ENCODE data around the gene ZP3.

- TF ChIP-seq EZH2 (IDR thresholded peaks at IDR 0.05; ENCODE audit: low read depth, low read length, severe bottlenecking) (no peak), HDAC2 (IDR thresholded peaks at IDR 0.05; ENCODE audit: borderline replicate concordance in 1 of 2, low read depth in 2 of 2, low read length in 2 of 2) (no peak), POLR2A (IDR thresholded peaks at IDR 0.05; ENCODE audit: control extremely low read depth in 1 of 2, low read depth in 2 of 2, low read length in 2 of 2) (no peak), TAF1 (IDR thresholded peaks at IDR 0.05; ENCODE audit: low read depth, low read length) (no peak), CEBPB (IDR thresholded peaks at IDR 0.05; ENCODE audit: low read depth, low read length) (no peak), CTCF (IDR thresholded peaks at IDR 0.05; ENCODE audit: control extremely low read depth in 1 of 3, insufficient read depth in 1 of 3, low read depth in 1 of 3, low read length in 3 of 3) (no peak), TBP (IDR thresholded peaks at IDR 0.05; ENCODE audit: low read depth, low read length) (no peak), SP1 (IDR thresholded peaks at IDR 0.05; ENCODE audit: low read depth, low read length) (no peak), CHD2 (IDR thresholded peaks at IDR 0.05; ENCODE audit: low read length) (no peak), YY1 (IDR thresholded peaks at IDR 0.05; ENCODE audit: low read depth, low read length) (no peak), MAX (IDR thresholded peaks at IDR 0.05) (no peak), KDM5A (IDR thresholded peaks at IDR 0.05; ENCODE audit: low read length) (no peak), RAD21 (IDR thresholded peaks at IDR 0.05 in 1 of 2, conservative IDR thresholded peaks at IDR 0.05 in 1 of 2; ENCODE audit: low read depth in 2 of 2, low read length in 2 of 2) (no peak)
Observed at GRCh38 chr7:76400248-76400647, 24.5 kb upstream of the ZP3 start.
